H9 (cell line): ENCODE data around the gene ARHGAP25. TPM values are rescaled to one million over a fixed set of nuclear protein-coding genes. Genes with fewer than 3 reads are reported as not detected.

Experiments
- DNase-seq: peaks from one replicate; pipeline ENCODE4 v3.0.0-alpha.2; 2017
- H2AFZ ChIP-seq: one replicate; pipeline ENCODE4 v1.6.1; 2013; ENCODE audit warnings: mild to moderate bottlenecking, low read length, control low read depth, moderate library complexity
- H2AK5ac ChIP-seq: 2 replicates; pipeline ENCODE4 v1.6.1; 2013; ENCODE audit warnings: low read length, control low read depth, mixed read lengths; ENCODE audit not compliant: insufficient read length
- H2BK120ac ChIP-seq: one replicate; pipeline ENCODE4 v1.6.1; 2013; ENCODE audit warnings: low read depth, mild to moderate bottlenecking, low read length, control low read depth, inconsistent platforms; ENCODE audit not compliant: poor library complexity, severe bottlenecking
- H2BK12ac ChIP-seq: 2 replicates; pipeline ENCODE4 v1.6.1; 2013; ENCODE audit warnings: low read length, control low read depth, mixed read lengths, low read depth; ENCODE audit not compliant: insufficient read length
- H2BK15ac ChIP-seq: 2 replicates; pipeline ENCODE4 v1.6.1; 2013; ENCODE audit warnings: low read depth, low read length, control low read depth
- H2BK20ac ChIP-seq: one replicate; pipeline ENCODE4 v1.6.1; 2013; ENCODE audit warnings: low read depth, mild to moderate bottlenecking, low read length, control low read depth, inconsistent platforms; ENCODE audit not compliant: poor library complexity, severe bottlenecking
- H2BK5ac ChIP-seq: 2 replicates; pipeline ENCODE4 v1.6.1; 2013; ENCODE audit warnings: low read length, control low read depth, mixed read lengths; ENCODE audit not compliant: insufficient read length
- H3K14ac ChIP-seq: 2 replicates; pipeline ENCODE4 v1.6.1; 2013; ENCODE audit warnings: low read length, control low read depth; ENCODE audit not compliant: insufficient read depth
- H3K18ac ChIP-seq: 2 replicates; pipeline ENCODE4 v1.6.1; 2013; ENCODE audit warnings: low read depth, mild to moderate bottlenecking, mixed read lengths, low read length, control low read depth; ENCODE audit not compliant: insufficient read length
- H3K23ac ChIP-seq: 2 replicates; pipeline ENCODE4 v1.6.1; 2013; ENCODE audit warnings: low read length, control low read depth, mixed read lengths, low read depth; ENCODE audit not compliant: insufficient read length
- H3K23me2 ChIP-seq: 2 replicates; pipeline ENCODE4 v1.6.1; 2013; ENCODE audit warnings: low read depth, mild to moderate bottlenecking, mixed read lengths, low read length, control low read depth; ENCODE audit not compliant: insufficient read length, poor library complexity, severe bottlenecking
- H3K27ac ChIP-seq: 2 replicates; pipeline ENCODE4 v1.5.1; 2013; ENCODE audit warnings: low read length, control low read depth, mixed read lengths, low read depth; ENCODE audit not compliant: insufficient read length
- H3K27me3 ChIP-seq: 2 replicates; pipeline ENCODE4 v1.6.1; 2013; ENCODE audit warnings: low read length, control low read depth, inconsistent platforms; ENCODE audit not compliant: insufficient read depth
- H3K4ac ChIP-seq: 2 replicates; pipeline ENCODE4 v1.6.1; 2013; ENCODE audit warnings: low read depth, mild to moderate bottlenecking, control low read depth, inconsistent platforms, low read length, moderate library complexity
- H3K4me1 ChIP-seq: 2 replicates; pipeline ENCODE4 v1.6.1; 2013; ENCODE audit warnings: low read length, control low read depth, inconsistent platforms; ENCODE audit not compliant: insufficient read depth
- H3K4me2 ChIP-seq: 2 replicates; pipeline ENCODE4 v1.6.1; 2013; ENCODE audit warnings: low read length, control low read depth, mixed read lengths; ENCODE audit not compliant: insufficient read length, insufficient read depth
- H3K56ac ChIP-seq: 2 replicates; pipeline ENCODE4 v1.6.1; 2013; ENCODE audit warnings: low read depth, mild to moderate bottlenecking, mixed read lengths, low read length, control low read depth; ENCODE audit not compliant: insufficient read length
- H3K79me1 ChIP-seq: 2 replicates; pipeline ENCODE4 v1.6.1; 2013; ENCODE audit warnings: low read depth, mild to moderate bottlenecking, moderate library complexity, low read length, control low read depth, inconsistent platforms; ENCODE audit not compliant: insufficient read depth, poor library complexity, severe bottlenecking
- H3K79me2 ChIP-seq: 2 replicates; pipeline ENCODE4 v1.6.1; 2013; ENCODE audit warnings: low read length, control low read depth, inconsistent platforms; ENCODE audit not compliant: insufficient read depth
- H3K9ac ChIP-seq: 2 replicates; pipeline ENCODE4 v1.6.1; 2013; ENCODE audit warnings: low read length, control low read depth, mixed read lengths; ENCODE audit not compliant: insufficient read length; ENCODE audit errors: extremely low read depth
- H3K9me3 ChIP-seq: one replicate; pipeline ENCODE4 v1.6.1; 2013; ENCODE audit warnings: low read depth, low read length, inconsistent platforms; ENCODE audit not compliant: control insufficient read depth
- H3T11ph ChIP-seq: one replicate; pipeline ENCODE4 v1.6.1; 2013; ENCODE audit warnings: mild to moderate bottlenecking, low read length, control low read depth, inconsistent platforms
- H4K20me1 ChIP-seq: one replicate; pipeline ENCODE4 v1.6.1; 2013; ENCODE audit not compliant: control insufficient read depth, insufficient read length, insufficient read depth
- H4K5ac ChIP-seq: 2 replicates; pipeline ENCODE4 v1.6.1; 2013; ENCODE audit warnings: low read depth, mild to moderate bottlenecking, mixed read lengths, low read length, control low read depth; ENCODE audit not compliant: insufficient read length
- H4K8ac ChIP-seq: replicated peaks from 2 replicates; pipeline ENCODE4 v1.6.1; 2013; ENCODE audit warnings: low read length, control low read depth, mixed read lengths, low read depth; ENCODE audit not compliant: insufficient read length
- H4K91ac ChIP-seq: 2 replicates; pipeline ENCODE4 v1.6.1; 2013; ENCODE audit warnings: low read depth, mild to moderate bottlenecking, moderate library complexity, mixed read lengths, low read length, control low read depth; ENCODE audit not compliant: insufficient read length
- H3K27ac Mint-ChIP-seq, 3 experiments: 2 replicates in 2 of 3; 3 replicates in 1 of 3; pipeline ENCODE4 v1.8.0; 2020 to 2021; ENCODE audit warnings: mixed read lengths in 3 of 3, mild to moderate bottlenecking in 1 of 3, moderate library complexity in 1 of 3
- H3K27me3 Mint-ChIP-seq: 2 replicates; pipeline ENCODE4 v1.8.0; 2021; ENCODE audit warnings: low read depth, mild to moderate bottlenecking, moderate library complexity, mixed read lengths
- H3K36me3 Mint-ChIP-seq, 3 experiments: 2 replicates in 2 of 3; 3 replicates in 1 of 3; pipeline ENCODE4 v1.8.0; 2020 to 2021; ENCODE audit warnings: low read depth in 3 of 3, mixed read lengths in 3 of 3; ENCODE audit not compliant: insufficient read depth in 1 of 3
- H3K4me1 Mint-ChIP-seq, 2 experiments: 2 replicates each; pipeline ENCODE4 v1.8.0; 2020; ENCODE audit warnings: mixed read lengths in 2 of 2
- H3K4me3 Mint-ChIP-seq, 2 experiments: 2 replicates in 1 of 2; 3 replicates in 1 of 2; pipeline ENCODE4 v1.8.0; 2020 to 2021; ENCODE audit warnings: mild to moderate bottlenecking in 2 of 2, mixed read lengths in 2 of 2, moderate library complexity in 1 of 2
- H3K9me3 Mint-ChIP-seq, 2 experiments: 2 replicates in 1 of 2; 3 replicates in 1 of 2; pipeline ENCODE4 v1.8.0; 2020; ENCODE audit warnings: mild to moderate bottlenecking in 2 of 2, mixed read lengths in 2 of 2, moderate library complexity in 1 of 2
- WGBS: extraction: QIAGEN DNeasy Blood & Tissue Kit; methylation state at CpG from one replicate; pipeline ENCODE4 v1.1.7; 2013; ENCODE audit warnings: missing lambda C conversion rate, low lambda C conversion rate, mixed read lengths; ENCODE audit not compliant: insufficient read length; ENCODE audit errors: extremely low coverage; 5-methylcytosine and 5-hydroxymethylcytosine counted together
- total RNA-seq: library from RNA; stranded (reverse); gene quantifications from 2 replicates; pipeline ENCODE4 v1.2.1, GENCODE V29; 2021
- TF ChIP-seq, protein P1 (sequence below): fragments of 200-600 bp; sonication (generic); conservative IDR thresholded peaks from 3 replicates; pipeline ENCODE4 v1.8.0; 2021; ENCODE audit warnings: antibody characterized with exemption, mild to moderate bottlenecking

ARHGAP25 gene
- total RNA-seq, 1 experiment from 2014 or later = 1.3 TPM

DNA sequence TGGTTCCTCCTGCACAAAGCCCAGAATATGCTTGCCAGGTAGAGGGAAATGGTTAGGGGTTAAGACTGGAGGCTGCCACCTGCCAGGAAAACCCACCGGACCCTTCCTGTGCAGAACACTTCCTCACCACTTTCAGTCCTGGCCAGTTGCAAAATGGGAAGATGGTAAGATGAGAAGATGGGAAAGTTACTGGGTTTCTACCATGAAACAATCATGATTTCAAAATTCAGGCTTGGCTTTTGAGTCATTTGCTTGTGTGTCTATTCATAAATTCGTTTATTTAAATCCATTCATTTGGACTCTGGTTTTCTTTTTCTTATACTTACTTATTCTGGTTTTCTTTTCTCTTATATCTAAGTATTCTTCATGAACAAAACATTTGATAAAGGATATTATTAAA is 129.4 kb downstream of the ARHGAP25 start:
- Histone ChIP-seq H3K23me2 (no peaks in the 10 kb centered on the region), H2AFZ (no peak overlapping the region), H2BK20ac (no peak overlapping the region), H3K27ac (no peak overlapping the region), H3K4me1 (no peaks in the 10 kb centered on the region), H3K4ac (no peak overlapping the region), H3K27me3 (no peaks in the 10 kb centered on the region), H3K23ac (no peak overlapping the region), H3K9me3 (no peaks in the 10 kb centered on the region), H2BK120ac (no peak overlapping the region), H2BK12ac (no peak overlapping the region), H3K14ac (no peak overlapping the region), H4K8ac (no peak overlapping the region), H2BK5ac (no peak overlapping the region), H3K56ac (no peak overlapping the region), H4K91ac (no peak overlapping the region), H2BK15ac (no peak overlapping the region), H3K4me2 (no peak overlapping the region), H3K79me1 (no peaks in the 10 kb centered on the region), H4K20me1 (no peaks in the 10 kb centered on the region), H3K18ac (no peak overlapping the region), H3K79me2 (no peaks in the 10 kb centered on the region), H2AK5ac (no peak overlapping the region), H3K9ac (no peak overlapping the region), H3T11ph (no peak overlapping the region), H4K5ac (no peak overlapping the region)
- WGBS = no CpG with 5 or more reads among the region's 2 CpGs
- TF ChIP-seq, protein P1, sequence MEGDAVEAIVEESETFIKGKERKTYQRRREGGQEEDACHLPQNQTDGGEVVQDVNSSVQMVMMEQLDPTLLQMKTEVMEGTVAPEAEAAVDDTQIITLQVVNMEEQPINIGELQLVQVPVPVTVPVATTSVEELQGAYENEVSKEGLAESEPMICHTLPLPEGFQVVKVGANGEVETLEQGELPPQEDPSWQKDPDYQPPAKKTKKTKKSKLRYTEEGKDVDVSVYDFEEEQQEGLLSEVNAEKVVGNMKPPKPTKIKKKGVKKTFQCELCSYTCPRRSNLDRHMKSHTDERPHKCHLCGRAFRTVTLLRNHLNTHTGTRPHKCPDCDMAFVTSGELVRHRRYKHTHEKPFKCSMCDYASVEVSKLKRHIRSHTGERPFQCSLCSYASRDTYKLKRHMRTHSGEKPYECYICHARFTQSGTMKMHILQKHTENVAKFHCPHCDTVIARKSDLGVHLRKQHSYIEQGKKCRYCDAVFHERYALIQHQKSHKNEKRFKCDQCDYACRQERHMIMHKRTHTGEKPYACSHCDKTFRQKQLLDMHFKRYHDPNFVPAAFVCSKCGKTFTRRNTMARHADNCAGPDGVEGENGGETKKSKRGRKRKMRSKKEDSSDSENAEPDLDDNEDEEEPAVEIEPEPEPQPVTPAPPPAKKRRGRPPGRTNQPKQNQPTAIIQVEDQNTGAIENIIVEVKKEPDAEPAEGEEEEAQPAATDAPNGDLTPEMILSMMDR = no peak
- Mint-ChIP-seq H3K4me1 (peaks cover 3 to 10% of the 10 kb centered on the region in 2 experiments; a peak in 3 of 4 replicates), H3K9me3 (no peaks in the 10 kb centered on the region), H3K36me3 (no peaks in the 10 kb centered on the region), H3K4me3 (no peak overlapping the region), H3K27ac (no peak overlapping the region), H3K27me3 (no peaks in the 10 kb centered on the region; the same call in 1 of the 2 replicates)
- no peak for DNase-seq
